Measurements from ENCODE around the gene NRXN3. TPM values are rescaled to one million over a fixed set of nuclear protein-coding genes. Genes with fewer than 3 reads are reported as not detected.

Gene NRXN3
- total RNA-seq, 1 donor from 2014 or later, result 19.8 TPM

DNA sequence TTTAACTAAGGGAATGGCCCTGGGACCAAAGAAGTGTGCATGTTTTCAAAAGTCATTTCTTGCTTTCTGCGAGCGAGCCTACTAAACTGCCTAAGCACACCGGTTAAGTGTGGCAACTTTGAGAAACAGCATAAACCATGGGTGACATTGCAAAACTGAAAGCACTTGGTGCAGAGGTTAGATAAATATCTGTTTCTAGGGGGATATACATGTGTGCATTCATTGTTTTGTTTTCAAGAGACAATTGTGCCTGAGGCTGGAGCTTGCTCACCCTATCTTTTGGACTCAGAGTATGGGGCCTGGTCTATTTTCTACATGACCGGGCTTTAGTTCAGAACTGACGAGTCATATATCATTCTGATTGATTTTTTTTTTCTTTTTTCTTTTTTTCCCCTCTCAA is 923.4 kb downstream of the NRXN3 start:
- Mint-ChIP-seq H3K4me3 (no peak overlapping the region), H3K27ac (no peak overlapping the region), H3K36me3 (no peaks in the 10 kb centered on the region), H3K27me3 (peaks cover 4% of the 10 kb centered on the region), H3K9me3 (no peaks in the 10 kb centered on the region), H3K4me1 (ENCODE audit: unreplicated experiment) (peaks cover 10% of the 10 kb centered on the region)
- no peak for DNase-seq (ENCODE audit: extremely low spot score, unreplicated experiment)
- TF ChIP-seq, protein P1, sequence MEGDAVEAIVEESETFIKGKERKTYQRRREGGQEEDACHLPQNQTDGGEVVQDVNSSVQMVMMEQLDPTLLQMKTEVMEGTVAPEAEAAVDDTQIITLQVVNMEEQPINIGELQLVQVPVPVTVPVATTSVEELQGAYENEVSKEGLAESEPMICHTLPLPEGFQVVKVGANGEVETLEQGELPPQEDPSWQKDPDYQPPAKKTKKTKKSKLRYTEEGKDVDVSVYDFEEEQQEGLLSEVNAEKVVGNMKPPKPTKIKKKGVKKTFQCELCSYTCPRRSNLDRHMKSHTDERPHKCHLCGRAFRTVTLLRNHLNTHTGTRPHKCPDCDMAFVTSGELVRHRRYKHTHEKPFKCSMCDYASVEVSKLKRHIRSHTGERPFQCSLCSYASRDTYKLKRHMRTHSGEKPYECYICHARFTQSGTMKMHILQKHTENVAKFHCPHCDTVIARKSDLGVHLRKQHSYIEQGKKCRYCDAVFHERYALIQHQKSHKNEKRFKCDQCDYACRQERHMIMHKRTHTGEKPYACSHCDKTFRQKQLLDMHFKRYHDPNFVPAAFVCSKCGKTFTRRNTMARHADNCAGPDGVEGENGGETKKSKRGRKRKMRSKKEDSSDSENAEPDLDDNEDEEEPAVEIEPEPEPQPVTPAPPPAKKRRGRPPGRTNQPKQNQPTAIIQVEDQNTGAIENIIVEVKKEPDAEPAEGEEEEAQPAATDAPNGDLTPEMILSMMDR (conservative IDR thresholded peaks at IDR 0.05), result no peak

DNA sequence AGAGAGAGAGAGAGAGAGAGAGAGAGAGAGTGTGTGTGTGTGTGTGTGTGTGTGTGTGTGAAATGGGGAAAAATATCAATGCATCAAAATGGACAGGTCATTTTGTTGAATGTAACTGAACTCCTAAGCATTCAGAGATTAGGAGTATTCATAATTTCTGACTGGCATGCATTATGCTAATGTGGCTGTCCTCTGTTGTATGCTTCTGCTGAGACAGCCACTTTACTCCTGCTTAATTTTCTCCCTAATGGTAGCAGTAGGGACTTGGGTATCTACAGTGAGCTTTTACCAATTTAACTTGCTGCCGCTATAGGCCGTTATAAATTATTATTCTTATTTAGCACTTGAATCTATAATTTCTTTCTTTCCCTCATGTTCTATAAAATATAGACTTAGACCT is 924.8 kb downstream of the NRXN3 start:
- peaks cover 4% of the 10 kb centered on the region for H3K27me3 Mint-ChIP-seq
- H3K4me3 Mint-ChIP-seq, result no peak overlapping the region
- TF ChIP-seq, protein P1 (conservative IDR thresholded peaks at IDR 0.05), result no peak
- H3K4me1 Mint-ChIP-seq (ENCODE audit: unreplicated experiment), result peaks cover 10% of the 10 kb centered on the region
- DNase-seq (ENCODE audit: extremely low spot score, unreplicated experiment), result no peak
- H3K27ac Mint-ChIP-seq, result no peak overlapping the region
- no peaks in the 10 kb centered on the region for H3K36me3 Mint-ChIP-seq
- H3K9me3 Mint-ChIP-seq, result no peaks in the 10 kb centered on the region

- H3K4me3 Mint-ChIP-seq, result no peak overlapping the region
- peaks cover 10% of the 10 kb centered on the region for H3K4me1 Mint-ChIP-seq (ENCODE audit: unreplicated experiment)
- TF ChIP-seq, protein P1 (conservative IDR thresholded peaks at IDR 0.05), result no peak
- H3K36me3 Mint-ChIP-seq, result no peaks in the 10 kb centered on the region
- H3K27me3 Mint-ChIP-seq, result no peaks in the 10 kb centered on the region
- no peaks in the 10 kb centered on the region for H3K9me3 Mint-ChIP-seq
- no peak for DNase-seq (ENCODE audit: extremely low spot score, unreplicated experiment)
- H3K27ac Mint-ChIP-seq, result no peak overlapping the region
Measured at GRCh38 chr14:79096811-79097210, 926.6 kb downstream of the NRXN3 start.

- Mint-ChIP-seq H3K4me3 (no peak overlapping the region), H3K27me3 (peaks cover 3% of the 10 kb centered on the region), H3K4me1 (ENCODE audit: unreplicated experiment) (peaks cover 4% of the 10 kb centered on the region), H3K27ac (no peak overlapping the region), H3K36me3 (no peaks in the 10 kb centered on the region), H3K9me3 (no peaks in the 10 kb centered on the region)
- DNase-seq (ENCODE audit: extremely low spot score, unreplicated experiment), result no peak
- TF ChIP-seq, protein P1 (conservative IDR thresholded peaks at IDR 0.05), result no peak
Measured at GRCh38 chr14:79098324-79098723, 928.2 kb downstream of the NRXN3 start.

- no peak overlapping the region for H3K4me3 Mint-ChIP-seq
- DNase-seq (ENCODE audit: extremely low spot score, unreplicated experiment), result no peak
- TF ChIP-seq, protein P1 (conservative IDR thresholded peaks at IDR 0.05), result no peak
- H3K4me1 Mint-ChIP-seq (ENCODE audit: unreplicated experiment), result no peaks in the 10 kb centered on the region
- no peak overlapping the region for H3K27ac Mint-ChIP-seq
- no peaks in the 10 kb centered on the region for H3K9me3 Mint-ChIP-seq
- peaks cover 3% of the 10 kb centered on the region for H3K27me3 Mint-ChIP-seq
- no peaks in the 10 kb centered on the region for H3K36me3 Mint-ChIP-seq
Measured at GRCh38 chr14:79100578-79100977, 930.4 kb downstream of the NRXN3 start.

DNA sequence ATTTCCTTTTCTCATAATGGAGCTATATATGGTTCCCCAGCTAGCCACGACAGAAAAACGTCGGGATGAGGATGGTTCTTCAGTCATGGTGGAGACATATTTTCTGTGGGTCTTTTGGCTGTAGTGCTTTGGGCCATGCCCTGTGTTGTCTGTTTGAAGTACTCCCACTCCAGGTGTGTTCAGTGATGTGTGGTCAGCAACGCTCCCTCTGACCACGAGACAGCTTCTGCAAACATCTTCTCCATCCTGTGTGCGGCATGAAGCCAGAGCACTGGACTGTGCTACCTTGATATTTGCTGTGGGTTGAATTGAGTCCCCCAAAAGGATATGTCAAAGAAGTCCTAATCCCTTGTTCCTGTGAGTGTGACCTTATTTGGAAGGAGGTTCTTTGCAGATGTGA is 931.2 kb downstream of the NRXN3 start:
- Mint-ChIP-seq H3K27me3 (peaks cover 3% of the 10 kb centered on the region), H3K4me3 (no peak overlapping the region), H3K36me3 (no peaks in the 10 kb centered on the region)

More for the DNA sequence above, 931.2 kb downstream of the NRXN3 start:
- TF ChIP-seq, protein P1 (conservative IDR thresholded peaks at IDR 0.05), result no peak
- H3K9me3 Mint-ChIP-seq, result no peaks in the 10 kb centered on the region
- no peak overlapping the region for H3K27ac Mint-ChIP-seq
- H3K4me1 Mint-ChIP-seq (ENCODE audit: unreplicated experiment), result no peaks in the 10 kb centered on the region
- DNase-seq (ENCODE audit: extremely low spot score, unreplicated experiment), result no peak
